Stimulated activated CD4-positive, alpha-beta T cell treated with anti-CD3 and anti-CD28 coated beads, Interleukin-1b, Interleukin-23, amount 100 ng/mL, for 1 hour (primary cell): ENCODE data around the gene VIT.

Source experiments
- DNase-seq, 2 donors: peaks; one replicate each; pipeline ENCODE4 v3.0.0-alpha.2; 2020; ENCODE audit warnings: low read depth in 2 of 2

VIT gene

GRCh38 chr2:36859366-36859792 lies 162.9 kb downstream of the VIT start:
- no peak for DNase-seq

- no peak for DNase-seq
Observed at GRCh38 chr2:36861896-36862295, 165.4 kb downstream of the VIT start.
